Adrenal gland (tissue), 12 donors: Measurements from ENCODE around the gene ELOB. TPM values are rescaled to one million over a fixed set of nuclear protein-coding genes. Genes with fewer than 3 reads are reported as not detected.

Source experiments
- DNase-seq, 7 donors: peaks; one replicate each; pipeline ENCODE4 v3.0.0-alpha.2; 2019 to 2020
- H3K27ac ChIP-seq, 5 donors: fragments of 200-600 bp; sonication (generic) in 4 of 5; 1 replicate in 3 of 5; 2 replicates in 2 of 5; pipeline versions ENCODE4 v1.5.1 to v1.8.0; 2016 to 2020; ENCODE audit warnings: mild to moderate bottlenecking in 1 of 5
- H3K27me3 ChIP-seq: fragments of 200-600 bp; 2 replicates; pipeline ENCODE4 v1.8.0; 2021
- H3K36me3 ChIP-seq, 2 donors: fragments of 200-600 bp; replicated peaks in 1 of 2; 1 replicate in 1 of 2; 2 replicates in 1 of 2; pipeline versions ENCODE4 v1.5.1 to v1.8.0; 2018 to 2022
- H3K4me1 ChIP-seq, 2 donors: fragments of 200-600 bp; replicated peaks in 1 of 2; 1 replicate in 1 of 2; 2 replicates in 1 of 2; pipeline versions ENCODE4 v1.5.1 to v1.8.0; 2018 to 2021
- H3K4me3 ChIP-seq, 4 donors: fragments of 200-600 bp; sonication (generic) in 3 of 4; one replicate each; pipeline ENCODE4 v1.5.1; 2016 to 2018
- H3K9me3 ChIP-seq, 3 donors: fragments of 200-600 bp; sonication (generic) in 1 of 3; replicated peaks in 1 of 3; 1 replicate in 2 of 3; 2 replicates in 1 of 3; pipeline versions ENCODE4 v1.5.1 to v1.8.0; 2016 to 2021
- CTCF ChIP-seq, 6 experiments: fragments of 450-650 bp in 4 of 6; fragments of 200-600 bp in 2 of 6; sonication (generic) in 1 of 6; IDR thresholded peaks; 1 replicate in 5 of 6; 2 replicates in 1 of 6; pipeline versions ENCODE4 v1.5.1 to v1.8.0; 2016 to 2021; ENCODE audit warnings: antibody characterized with exemption in 6 of 6, mild to moderate bottlenecking in 2 of 6, moderate library complexity in 1 of 6
- POLR2A ChIP-seq, 2 donors: fragments of 450-650 bp; IDR thresholded peaks; one replicate each; pipeline ENCODE4 v1.6.1; 2017; ENCODE audit warnings: antibody characterized with exemption in 2 of 2, mild to moderate bottlenecking in 2 of 2, moderate library complexity in 1 of 2
- WGBS, 4 donors: extraction: QIAGEN DNeasy Blood & Tissue Kit in 2 of 4; methylation state at CpG; one replicate each; pipeline versions ENCODE4 v1.1.5 to v1.1.7; 2013 to 2017; 5-methylcytosine and 5-hydroxymethylcytosine counted together
- intact Hi-C, 2 donors: fragments of 100-400 bp; cut with DNase I; formaldehyde crosslinking; loops; one replicate each; pipeline versions ENCODE4 v1.14.1 to v1.15.0; 2022 to 2023
- polyA plus RNA-seq, 3 donors: library from polyadenylated mRNA; stranded (reverse); fragments of 200-250 nt in 2 of 3; fragments of 350-450 nt in 1 of 3; fragmentation: Illumina TruSeq in 1 of 3; extraction: RNeasy Lipid Tissue Mini Kit (QIAGEN cat#74804) in 1 of 3; gene quantifications; one replicate each; pipeline ENCODE4 v1.2.3, GENCODE V29; 2013 to 2014
- total RNA-seq, 9 donors: library from RNA; depleted of rRNA in 4 of 9; stranded (reverse); fragments of >200 nt in 4 of 9; fragments of 120-200 nt in 1 of 9; fragmentation: NEBNext Ultra II Directional in 1 of 9; extraction: Animal tissue kit (Norgen Biotek cat#: 25700) in 1 of 9; gene quantifications; one replicate each; pipeline versions ENCODE4 v1.1.0 to v1.2.4, GENCODE V29; 2013 to 2023
- donor health status: healthy with polysubstance abuse.
- donor health status: Bipolar disorder and iron deficiency.
- donor health status: DM: yes; HTN: yes; CAD: no.
- donor health status: DM: no; HTN: no; CAD: no.
- donor health status: DM: no; HTN: no; CAD: no.
- donor health status: DM: yes; HTN: yes; CAD: no.

The ELOB gene
- total and polyA plus RNA-seq, 12 donors: 72.7 to 1,030 (median 361) TPM

GRCh38 chr16:2771496-2772402 lies 5.3 kb downstream of the ELOB start:
- H3K4me3 ChIP-seq: no peak overlapping the region
- H3K9me3 ChIP-seq: no peaks in the 10 kb centered on the region
- H3K36me3 ChIP-seq: peaks cover 0 to 80% of the 10 kb centered on the region in 2 donors
- TF ChIP-seq CTCF (IDR thresholded peaks at IDR 0.05) (no peak), POLR2A (IDR thresholded peaks at IDR 0.05) (no peak)
- DNase-seq: no peak
- WGBS, 4 donors: 76 to 79% (median 77%) methylated on average over 9 to 18 of the region's 18 CpGs
- H3K27ac ChIP-seq: peak overlapping the region in 1 of 5 donors; percentile 85
- no peaks in the 10 kb centered on the region for H3K27me3 ChIP-seq
- intact Hi-C loops: no loop called here
- peaks cover 24 to 35% of the 10 kb centered on the region in 2 donors for H3K4me1 ChIP-seq

- 73 to 78% (median 77%) methylated on average over 24 to 32 of the region's 32 CpGs for WGBS, 4 donors
- no peaks in the 10 kb centered on the region for H3K27me3 ChIP-seq
- no peak for DNase-seq
- H3K9me3 ChIP-seq: no peaks in the 10 kb centered on the region
- H3K4me3 ChIP-seq: no peak overlapping the region
- H3K36me3 ChIP-seq: peaks cover 0 to 94% of the 10 kb centered on the region in 2 donors
- intact Hi-C loops: no loop called here
- H3K4me1 ChIP-seq: peaks cover 16 to 23% of the 10 kb centered on the region in 2 donors
- TF ChIP-seq CTCF (IDR thresholded peaks at IDR 0.05): no peak
- TF ChIP-seq POLR2A (IDR thresholded peaks at IDR 0.05): no peak
- H3K27ac ChIP-seq: peak overlapping the region in 3 of 5 donors; percentile 2 to 85 (median 22)
Observed at GRCh38 chr16:2770057-2770951, 6.8 kb downstream of the ELOB start.

- TF ChIP-seq POLR2A (IDR thresholded peaks at IDR 0.05) (no peak), CTCF (IDR thresholded peaks at IDR 0.05) (no peak)
- peak in 1 of 7 donors; percentile 59 for DNase-seq
- Histone ChIP-seq H3K4me3 (no peak overlapping the region), H3K36me3 (peaks cover 0 to 94% of the 10 kb centered on the region in 2 donors), H3K4me1 (peaks cover 16 to 18% of the 10 kb centered on the region in 2 donors), H3K27ac (peak overlapping the region in 2 of 5 donors; percentile 45 to 85), H3K9me3 (no peaks in the 10 kb centered on the region), H3K27me3 (no peaks in the 10 kb centered on the region)
- intact Hi-C loops: no loop called here
- WGBS, 4 donors: 68 to 74% (median 74%) methylated on average over 14 of the region's 14 CpGs
Observed at GRCh38 chr16:2769675-2770056, 7.4 kb downstream of the ELOB start.

GRCh38 chr16:2769100-2769529 lies 8.0 kb downstream of the ELOB start:
- intact Hi-C loops: no loop called here
- Histone ChIP-seq H3K36me3 (peaks cover 0 to 94% of the 10 kb centered on the region in 2 donors), H3K27ac (peak overlapping the region in 3 of 5 donors; percentile 45 to 85 (median 64)), H3K27me3 (no peaks in the 10 kb centered on the region), H3K9me3 (no peaks in the 10 kb centered on the region), H3K4me1 (peaks cover 16 to 18% of the 10 kb centered on the region in 2 donors), H3K4me3 (no peak overlapping the region)
- TF ChIP-seq POLR2A (IDR thresholded peaks at IDR 0.05) (no peak), CTCF (IDR thresholded peaks at IDR 0.05) (no peak)
- DNase-seq: no peak
- WGBS, 4 donors: 67 to 72% (median 69%) methylated on average over 9 to 11 of the region's 11 CpGs
